GM21381 (cell line): ENCODE results near the gene ZNF358.

ENCODE experiments used
- ATAC-seq: cut with Tn5 transposase; IDR thresholded peaks from one replicate; pipeline ENCODE4 v1.9.1; 2021; ENCODE audit warnings: mild to moderate bottlenecking, moderate library complexity; ENCODE audit not compliant: unreplicated experiment

The ZNF358 gene

DNA sequence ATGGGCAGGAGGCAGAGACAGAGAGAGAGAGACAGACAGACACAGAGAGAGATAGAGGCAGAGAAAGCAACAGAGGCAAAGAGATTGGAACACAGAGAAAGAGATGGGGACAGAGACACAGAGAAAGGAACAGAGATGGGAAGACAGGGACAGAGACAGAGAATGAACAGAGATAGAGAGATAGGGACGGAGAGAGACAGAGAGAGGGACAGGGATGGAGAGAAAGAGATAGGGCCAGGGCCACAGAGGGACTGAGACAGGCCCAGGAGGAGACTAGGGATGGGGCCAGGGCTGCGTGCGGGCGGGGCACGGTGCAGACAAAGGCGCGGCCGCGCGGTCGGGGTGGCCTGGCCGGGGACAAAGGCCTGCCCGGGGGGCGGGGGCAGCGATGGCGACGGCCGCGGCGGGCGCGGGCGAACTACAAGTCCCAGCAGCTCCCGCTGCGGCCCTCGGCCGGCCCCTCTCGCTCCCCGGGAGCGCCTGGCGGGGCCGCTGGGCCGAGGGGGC, at the start of gene ZNF358:
TSS of gene ZNF358 (plus strand) at position 459 of the 507 bp plus-strand sequence. CDS start 3,140 bp downstream, outside the sequence.
- no peak for ATAC-seq

DNA sequence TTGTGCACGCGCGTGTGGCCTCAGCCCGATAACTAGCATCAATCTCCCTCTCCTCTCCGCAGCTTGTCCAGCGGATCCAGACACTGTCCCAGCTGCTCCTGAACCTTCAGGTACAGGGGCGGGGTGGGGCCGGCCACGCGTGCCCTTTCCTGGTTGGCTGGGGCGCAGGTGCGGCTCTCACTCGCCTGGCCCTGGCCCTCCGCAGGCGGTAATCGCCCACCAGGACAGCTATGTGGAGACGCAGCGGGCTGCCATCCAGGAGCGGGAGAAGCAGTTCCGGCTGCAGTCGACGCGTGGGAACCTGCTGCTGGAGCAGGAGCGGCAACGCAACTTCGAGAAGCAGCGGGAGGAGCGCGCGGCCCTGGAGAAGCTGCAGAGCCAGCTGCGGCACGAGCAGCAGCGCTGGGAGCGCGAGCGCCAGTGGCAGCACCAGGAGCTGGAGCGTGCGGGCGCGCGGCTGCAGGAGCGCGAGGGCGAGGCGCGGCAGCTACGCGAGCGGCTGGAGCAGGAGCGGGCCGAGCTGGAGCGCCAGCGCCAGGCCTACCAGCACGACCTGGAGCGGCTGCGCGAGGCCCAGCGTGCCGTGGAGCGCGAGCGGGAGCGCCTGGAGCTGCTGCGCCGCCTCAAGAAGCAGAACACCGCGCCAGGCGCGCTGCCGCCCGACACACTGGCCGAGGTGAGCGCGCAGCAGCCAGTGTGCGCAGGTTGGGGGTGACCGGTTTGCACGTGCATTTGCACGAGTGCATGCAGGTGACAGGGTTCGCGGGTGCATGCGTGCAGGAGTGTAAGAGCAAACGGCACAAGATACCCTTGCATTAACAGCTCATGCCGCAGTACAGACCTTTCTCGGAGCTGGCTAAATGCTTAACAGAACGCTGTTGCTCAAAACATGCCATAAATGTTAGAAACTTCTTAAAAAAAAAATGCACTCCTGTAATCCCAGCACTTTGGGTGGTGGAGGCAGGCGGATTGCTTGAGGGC, 48.6 kb upstream of the ZNF358 start:
- ATAC-seq = no peak

DNA sequence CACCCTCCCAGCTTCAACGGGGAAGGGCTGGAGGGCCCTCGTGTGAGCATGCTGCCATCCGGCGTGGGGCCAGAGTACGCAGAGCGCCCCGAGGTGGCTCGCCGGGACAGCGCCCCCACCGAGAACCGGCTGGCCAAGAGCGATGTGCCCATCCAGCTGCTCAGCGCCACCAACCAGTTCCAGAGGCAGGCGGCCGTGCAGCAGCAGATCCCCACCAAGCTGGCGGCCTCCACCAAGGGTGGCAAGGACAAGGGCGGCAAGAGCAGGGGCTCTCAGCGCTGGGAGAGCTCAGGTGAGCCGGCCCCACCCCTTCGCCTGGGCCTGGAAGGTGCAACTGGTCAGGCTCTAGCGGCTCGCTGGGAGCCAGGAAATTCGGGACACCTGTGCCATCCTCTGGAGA, 47.1 kb upstream of the ZNF358 start:
- no peak for ATAC-seq

DNA sequence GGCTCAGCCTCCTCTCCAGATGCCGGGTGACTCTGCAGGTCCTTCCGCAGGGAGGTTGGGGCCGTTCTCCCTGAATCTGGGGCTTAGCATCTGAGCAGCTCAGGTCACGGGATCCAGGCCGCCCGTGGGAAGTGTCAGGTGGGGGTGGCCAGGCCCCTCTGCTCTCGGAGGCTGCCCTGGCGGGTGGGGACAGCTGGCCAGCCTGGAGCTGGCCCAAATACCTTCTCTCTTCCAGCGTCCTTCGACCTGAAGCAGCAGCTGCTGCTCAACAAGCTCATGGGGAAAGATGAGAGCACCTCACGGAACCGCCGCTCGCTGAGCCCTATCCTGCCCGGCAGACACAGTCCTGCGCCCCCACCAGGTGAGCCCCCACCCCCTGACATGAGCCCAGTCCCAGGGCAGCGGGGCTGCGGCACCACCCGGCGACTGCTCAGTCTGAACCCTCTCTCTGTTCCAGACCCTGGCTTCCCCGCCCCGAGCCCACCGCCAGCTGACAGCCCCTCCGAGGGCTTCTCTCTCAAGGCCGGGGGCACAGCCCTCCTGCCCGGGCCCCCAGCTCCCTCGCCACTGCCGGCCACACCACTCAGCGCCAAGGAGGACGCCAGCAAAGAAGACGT, 46.1 kb upstream of the ZNF358 start:
- ATAC-seq = no peak

DNA sequence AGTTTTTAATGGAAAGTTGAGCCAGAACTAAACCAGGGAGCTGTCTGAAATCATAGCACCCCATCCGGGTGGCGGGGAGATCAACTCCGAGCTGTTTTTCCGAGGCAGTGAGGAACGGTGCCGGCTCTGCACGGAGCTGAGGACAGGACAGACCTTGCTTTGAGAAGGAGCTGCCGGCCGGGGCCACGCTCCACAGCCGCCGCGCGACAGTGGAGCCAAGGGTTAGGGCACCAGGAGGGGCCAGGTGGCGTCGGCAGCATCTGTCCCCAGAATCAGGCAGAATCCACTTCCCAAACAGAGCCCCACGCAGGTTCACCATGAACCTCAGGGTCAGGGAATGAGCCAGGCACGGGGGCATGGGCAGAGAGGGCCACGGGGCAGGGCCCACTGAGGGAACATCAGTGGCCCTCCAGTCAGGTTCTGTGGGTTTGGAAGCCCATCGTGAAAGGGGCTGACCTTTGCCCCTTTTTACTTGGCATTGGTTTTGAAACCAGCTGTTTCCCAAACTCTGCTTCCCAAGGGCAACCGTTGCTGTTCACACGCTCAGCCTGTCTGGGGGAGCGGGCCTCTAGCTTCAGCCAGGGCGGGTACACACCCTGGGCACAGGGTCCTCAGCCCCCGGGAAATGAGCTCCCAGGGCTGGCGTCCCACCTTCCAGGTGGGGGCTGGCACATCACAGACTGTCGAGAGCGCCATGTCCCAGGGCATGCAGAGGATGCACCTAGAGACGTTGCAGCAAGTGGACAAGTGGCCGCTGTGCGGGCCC, 45.2 kb upstream of the ZNF358 start:
- no peak for ATAC-seq

DNA sequence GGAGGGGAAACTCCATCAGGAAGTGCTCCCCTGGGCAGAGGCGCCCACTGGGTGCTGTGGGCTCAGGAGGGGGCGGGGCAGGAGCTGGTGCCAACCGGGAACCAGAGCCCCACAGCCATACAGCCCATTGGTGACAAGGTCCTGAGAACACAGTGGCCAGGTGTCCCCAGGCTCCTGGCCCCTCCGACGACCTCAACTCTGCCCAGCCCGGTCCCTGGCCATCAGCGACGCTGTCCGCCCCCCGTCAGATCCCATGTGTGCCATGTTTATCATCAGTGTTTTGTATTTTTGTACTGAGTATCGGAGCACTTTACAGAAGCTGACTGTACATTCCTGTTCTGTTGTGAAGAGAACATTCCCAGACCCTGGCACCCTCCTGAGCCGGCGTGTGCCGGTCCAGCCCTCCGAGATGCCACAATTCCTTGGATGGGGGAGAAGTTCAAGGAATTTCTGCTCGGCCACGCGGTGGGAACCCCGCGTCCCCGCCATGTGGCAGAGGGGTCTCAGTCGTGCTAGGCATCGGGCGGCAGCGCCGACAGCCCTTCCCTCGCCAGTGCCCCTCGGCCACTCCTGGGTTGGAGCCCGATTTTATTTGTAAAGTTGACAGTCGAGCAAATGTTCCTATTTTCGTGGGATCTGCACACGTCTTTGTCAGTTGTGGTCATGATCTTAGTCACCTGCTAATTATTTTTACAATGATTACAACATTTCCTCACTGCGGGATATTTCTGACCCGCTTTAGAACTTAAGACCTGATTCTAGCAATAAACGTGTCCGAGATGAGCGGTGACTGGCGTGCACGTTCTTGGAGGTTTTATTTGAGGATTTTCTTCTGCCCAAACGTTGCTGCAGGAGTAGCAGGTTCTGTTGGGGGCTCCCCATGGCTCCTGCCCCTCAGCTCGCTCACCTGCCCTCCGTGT, 43.9 kb upstream of the ZNF358 start:
- no peak for ATAC-seq

DNA sequence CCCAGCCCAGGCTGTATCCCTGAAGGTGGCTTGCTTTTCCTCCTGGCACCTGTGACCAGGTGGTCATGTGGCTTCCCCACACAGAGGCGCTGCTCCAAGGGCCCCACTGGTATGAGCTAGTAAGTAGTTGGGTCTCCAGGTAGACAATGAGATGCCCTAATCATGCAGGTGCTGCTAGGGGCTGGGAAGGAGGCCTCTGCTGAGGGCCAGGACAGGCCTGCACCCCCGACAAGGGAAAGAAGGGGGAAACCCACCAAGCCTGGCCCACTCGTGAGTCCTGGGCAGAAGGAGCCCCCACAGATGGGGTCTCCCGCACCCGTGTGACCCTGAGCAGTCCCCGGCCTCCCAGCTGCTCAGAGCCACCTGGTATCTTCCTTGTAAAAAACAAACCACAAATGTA, 40.2 kb upstream of the ZNF358 start:
- ATAC-seq = no peak

DNA sequence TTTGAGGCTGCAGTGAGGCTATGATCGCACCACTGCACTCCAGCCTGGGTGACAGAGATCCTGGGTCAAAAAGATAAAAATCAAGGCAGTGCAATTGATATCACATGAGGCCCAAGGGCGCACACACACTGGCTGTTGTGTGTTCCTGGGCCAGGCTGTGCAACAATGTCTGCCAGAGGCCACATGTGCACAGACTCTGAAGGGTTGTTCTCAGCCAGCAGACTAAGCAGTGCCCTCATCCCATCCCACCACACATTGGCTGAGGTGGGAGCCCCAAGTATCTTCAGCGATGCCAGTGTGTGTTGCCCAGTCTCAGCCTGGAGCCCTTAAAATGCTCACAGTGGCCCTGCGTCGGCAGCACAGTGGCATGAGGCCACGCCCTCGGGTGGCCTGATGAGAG, 39.7 kb upstream of the ZNF358 start:
- ATAC-seq = no peak

DNA sequence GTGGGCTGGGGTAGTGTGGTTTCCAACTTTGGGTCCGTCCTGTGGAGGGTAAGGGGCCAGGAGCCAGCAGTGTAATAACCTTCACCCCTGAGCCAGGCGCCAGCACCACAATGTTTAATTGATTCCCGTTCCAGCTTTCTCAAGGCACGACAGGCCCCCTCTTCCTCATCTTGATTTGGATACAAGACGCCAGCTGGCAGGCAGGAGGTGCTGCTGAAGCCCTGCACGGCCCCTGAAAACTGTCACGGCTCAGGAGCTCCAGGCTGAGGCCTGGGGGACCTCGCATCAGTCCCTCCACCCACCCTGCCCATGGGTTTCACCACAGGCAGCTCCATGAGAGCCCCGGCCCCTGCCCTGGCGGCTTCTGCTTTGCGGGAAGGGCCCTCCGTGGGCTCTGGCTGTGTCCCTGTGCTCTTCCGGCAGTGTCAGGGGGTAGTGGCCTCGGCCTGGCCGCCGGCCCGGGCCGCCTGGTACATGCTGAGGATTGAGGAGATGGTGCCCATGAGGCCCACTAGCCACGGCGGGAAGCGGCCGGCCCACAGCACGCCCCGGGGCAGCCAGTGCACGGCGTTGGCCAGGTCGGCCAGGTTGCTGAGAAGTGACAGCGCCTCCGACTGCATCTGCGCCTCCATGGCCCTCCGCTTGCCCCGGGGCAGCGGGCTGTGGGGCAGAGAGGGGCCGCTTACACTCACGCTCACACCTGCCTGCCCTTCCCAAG, 39.0 kb upstream of the ZNF358 start:
- no peak for ATAC-seq

DNA sequence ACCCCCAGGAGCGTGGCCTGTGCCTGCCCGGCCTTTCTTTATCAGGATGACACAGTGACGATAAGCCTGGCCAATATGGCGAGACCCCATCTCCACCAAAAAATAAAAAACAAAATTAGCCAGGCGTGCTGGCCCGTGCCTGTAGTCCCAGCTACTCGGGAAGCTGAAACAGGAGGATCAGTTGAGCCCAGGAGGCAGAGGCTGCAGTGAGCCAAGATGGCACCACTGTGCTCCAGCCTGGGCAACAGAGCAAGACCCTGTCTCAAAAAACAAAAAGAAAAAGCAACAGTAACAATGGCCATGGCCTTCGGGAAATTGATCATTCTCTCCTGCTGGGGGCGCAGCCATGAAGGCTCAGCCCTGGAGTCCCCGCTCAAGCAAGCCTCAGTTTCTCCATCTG, 38.1 kb upstream of the ZNF358 start:
- ATAC-seq = no peak

DNA sequence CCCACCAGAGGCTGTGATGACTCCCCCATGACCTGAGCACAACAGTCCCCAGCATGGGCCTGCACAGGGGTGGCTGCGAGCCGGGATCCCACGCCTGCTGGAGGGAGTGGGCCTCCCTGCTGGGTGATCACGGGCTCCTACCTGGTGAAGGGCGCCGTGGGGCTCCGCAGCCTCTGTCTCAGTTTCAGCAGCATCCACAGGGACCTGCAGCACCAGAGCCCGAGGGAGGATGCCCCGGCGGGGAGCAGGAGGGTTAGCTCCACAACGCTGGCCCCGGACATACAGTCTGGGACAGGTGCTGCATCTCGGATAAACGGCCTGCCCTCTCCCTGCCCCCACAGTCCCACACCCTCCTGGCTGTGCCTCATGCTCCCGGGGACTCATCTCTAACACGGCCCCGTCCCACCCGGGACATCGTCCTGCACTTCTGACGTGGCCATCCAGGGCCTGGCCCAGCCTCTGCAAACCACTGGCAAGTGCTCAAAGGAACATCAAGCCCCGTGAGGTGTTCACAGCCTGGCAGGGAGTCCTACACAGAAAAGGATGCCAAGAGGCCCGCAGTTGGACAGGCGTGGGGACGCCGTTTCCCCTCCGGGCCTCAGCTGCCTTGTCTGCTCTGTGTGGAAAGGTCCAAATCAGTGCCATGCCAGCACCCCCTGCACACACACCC, 37.6 kb upstream of the ZNF358 start:
- ATAC-seq = no peak

DNA sequence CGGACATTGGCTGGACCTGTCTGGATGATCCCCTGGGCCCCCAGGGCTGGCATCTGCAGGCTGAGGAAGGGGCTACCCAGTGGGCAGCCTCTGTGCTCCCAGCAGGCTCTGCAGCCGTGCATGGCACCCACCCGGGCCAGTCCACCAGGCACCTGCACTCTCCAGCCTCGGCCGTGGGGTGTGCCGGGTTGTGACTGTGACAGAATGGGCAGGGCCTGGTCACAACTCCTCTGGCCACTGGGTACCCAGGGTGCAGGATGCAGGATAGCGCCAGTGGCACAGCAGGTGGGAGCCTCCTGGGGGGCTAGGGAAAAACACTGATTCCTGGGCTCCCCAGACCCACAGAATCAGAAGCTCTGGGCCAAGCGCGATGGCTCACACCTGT, 37.1 kb upstream of the ZNF358 start:
- no peak for ATAC-seq

DNA sequence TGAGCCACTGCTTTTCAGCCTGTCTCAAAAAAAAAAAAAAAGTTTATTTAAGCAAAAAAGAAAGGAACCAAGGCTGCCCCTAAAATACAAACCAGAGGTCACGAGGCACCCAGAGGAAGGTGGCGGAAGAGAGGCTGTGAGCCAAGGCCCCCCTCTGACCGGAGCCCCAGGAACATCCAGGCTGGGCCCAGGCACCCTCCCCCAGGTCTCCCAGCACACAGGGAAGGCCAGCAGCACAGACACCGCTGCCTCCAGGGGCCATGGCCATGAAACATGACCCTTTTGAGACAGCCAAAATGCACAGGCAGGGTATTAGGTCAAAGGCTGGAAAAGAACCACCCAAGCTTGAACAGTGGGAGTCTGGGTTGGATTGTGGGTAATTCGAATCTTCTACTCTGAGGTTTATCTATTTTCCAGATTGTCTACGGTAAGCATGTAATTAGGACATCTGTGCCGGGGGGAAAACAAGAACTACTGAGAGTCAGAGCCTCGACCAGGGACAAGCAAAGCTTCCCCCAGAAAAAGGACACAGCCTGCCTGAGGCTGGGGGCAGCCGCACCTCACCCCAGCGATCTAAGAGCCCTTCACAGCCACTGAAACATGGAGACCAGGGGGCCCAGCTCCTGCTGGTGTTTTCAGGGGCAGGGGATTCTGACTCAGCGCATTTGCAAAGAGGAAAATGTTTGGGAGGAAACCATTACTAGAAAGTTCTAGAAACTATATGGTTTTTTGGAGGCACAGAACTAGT, 35.5 kb upstream of the ZNF358 start:
- ATAC-seq = no peak

DNA sequence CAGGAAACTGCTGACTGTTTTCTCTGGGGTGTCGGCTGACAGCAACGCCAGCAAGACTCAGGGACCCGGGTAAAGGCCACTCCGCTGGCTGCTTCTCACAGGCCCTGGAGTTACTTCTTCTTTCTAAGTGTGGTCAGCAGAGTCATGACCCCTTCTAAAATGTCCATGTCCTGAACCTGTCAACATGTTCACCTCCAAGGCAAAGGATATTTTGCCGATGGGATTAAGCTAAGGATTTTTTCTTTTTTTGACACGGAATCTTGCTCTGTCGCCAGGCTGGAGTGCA, 35.0 kb upstream of the ZNF358 start:
- no peak for ATAC-seq

DNA sequence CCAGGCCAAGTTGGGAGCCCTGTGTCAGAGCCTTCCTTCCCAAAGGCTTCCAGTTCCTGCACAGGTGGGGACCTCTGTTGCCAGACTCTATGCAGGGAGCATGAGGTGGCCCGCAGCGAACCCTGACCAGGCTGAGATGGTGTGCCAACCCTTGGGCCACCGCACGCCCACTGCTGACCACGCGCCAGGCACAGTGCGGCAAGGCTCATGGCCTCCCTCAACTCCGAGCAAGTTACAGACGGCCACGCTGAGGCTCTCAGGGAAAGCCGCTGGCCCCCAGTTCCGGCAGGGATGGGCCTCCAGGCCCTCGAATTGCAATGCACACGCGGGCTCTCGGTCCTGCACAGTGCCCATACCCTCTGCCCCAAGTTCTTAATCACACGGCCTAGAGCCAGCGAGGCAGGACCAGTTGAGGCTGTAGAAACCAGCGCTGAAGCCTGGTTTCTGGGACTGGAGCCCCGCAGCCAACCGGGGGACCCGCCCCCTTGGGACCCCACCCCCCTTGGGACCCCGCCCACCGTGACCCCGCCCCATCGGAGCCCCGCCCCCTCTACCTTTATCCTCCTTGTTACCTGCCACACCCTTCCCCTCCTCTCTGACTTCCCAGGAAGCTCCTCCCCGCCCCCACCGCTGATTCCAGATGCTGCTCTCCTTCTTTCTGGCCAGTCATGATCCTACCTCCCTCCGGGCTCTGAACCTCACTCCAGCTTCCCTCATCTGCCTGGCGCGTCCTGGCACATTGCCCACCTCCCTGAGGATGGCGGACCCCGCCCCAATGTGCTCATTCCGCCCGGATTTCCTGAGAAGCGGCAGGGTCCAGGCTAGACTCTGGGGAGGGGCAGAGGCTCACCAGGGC, 33.1 kb upstream of the ZNF358 start:
- no peak for ATAC-seq

DNA sequence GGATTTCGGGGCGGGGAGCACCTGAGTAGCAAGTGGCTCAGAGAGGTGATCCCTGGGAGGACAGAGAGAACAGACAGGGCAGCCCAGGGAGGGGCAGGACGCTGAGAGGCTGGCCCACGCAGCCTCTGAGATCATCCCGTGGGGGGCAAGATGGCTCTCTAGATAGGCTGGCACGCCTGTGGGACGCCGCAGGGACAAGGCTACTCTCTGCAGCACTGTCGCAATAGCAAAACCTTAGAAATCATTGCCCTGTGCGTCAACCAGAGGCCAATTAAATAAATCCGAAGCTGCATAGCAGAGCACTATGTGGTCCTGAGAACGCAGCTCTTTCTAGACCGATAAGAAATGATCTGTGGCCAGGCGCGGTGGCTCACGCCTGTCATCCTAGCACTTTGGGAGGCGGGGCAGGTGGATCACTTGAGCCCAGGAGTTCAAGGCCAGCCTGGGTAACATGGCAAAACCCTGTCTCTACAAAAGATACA, 32.1 kb upstream of the ZNF358 start:
- ATAC-seq = no peak

DNA sequence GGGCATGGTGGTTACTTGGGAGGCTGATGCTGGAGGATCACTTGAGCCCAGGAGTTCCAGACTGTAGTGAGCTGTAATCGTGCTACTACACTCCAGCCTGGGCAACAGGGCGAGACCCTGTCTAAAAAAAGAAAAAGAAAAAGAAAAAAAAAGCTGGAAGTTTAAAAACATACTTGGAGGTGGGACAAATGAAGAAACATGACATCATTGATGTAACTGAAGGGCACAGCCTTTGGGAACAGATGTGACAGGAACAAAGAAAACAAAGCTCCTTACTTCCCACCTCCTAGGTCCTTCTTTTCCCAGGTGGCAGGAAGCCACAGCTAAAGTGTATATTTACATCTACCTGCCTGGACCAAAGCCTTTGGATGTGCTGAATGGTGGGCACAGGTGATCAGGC, 29.0 kb upstream of the ZNF358 start:
- no peak for ATAC-seq
